Placental epithelial cell (primary cell): ENCODE results near the gene ERVW-1. TPM values are rescaled to one million over a fixed set of nuclear protein-coding genes. Genes with fewer than 3 reads are reported as not detected.

Experiments
- total RNA-seq: library from RNA; depleted of rRNA; stranded (reverse); fragments of >200 nt; gene quantifications from 2 replicates; pipeline ENCODE4 v1.2.3, GENCODE V29; 2012

The ERVW-1 gene
- not detected in 2 replicates for total RNA-seq

DNA sequence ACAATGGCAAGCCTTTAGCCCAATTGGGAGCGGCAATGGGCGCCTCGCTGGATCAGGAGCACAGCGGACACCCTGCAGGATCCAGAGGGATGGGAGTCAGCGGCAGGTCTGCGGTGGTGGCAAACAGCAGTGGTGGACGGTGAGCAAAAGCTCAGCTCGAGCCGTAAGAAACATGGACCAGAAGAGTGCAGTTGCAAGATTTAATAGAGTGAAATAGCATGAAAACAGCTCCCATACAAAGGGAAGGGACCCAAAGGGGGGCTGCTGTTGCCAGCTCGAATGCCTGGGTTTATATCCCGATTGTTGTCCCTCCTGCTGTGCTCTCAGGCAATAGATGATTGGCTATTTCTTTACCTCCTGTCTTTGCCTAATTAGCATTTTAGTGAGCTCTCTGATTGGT lies at the start of gene ERVW-1:
Gene ERVW-1, minus strand, starts transcription at position 266 of the 400 bp plus-strand sequence. CDS start 7,565 bp downstream, outside the sequence.

GRCh38 chr7:92447345-92448204 lies 30.2 kb downstream of the ERVW-1 start, which contains the start of gene GATAD1:
TSS of gene GATAD1 (plus strand) at chr7:92447482. CDS start at chr7:92447730, 248 bp downstream.

Other genes with a start within 250 kb of the ERVW-1 start
- 42.4 TPM in 2 replicates for gene KRIT1, start 232.0 kb downstream of the ERVW-1 start, total RNA-seq
- gene ANKIB1, start 232.0 kb downstream of the ERVW-1 start, total RNA-seq: 62.9 and 64.4 TPM in 2 replicates
- gene GATAD1, start 30.5 kb downstream of the ERVW-1 start, total RNA-seq: 18.5 and 26.3 TPM in 2 replicates
- 13.0 and 14.5 TPM in 2 replicates for gene PEX1, start 50.6 kb upstream of the ERVW-1 start, total RNA-seq
- gene RBM48, start 50.8 kb upstream of the ERVW-1 start, total RNA-seq: 10.1 and 10.6 TPM in 2 replicates
- gene FAM133B, start 112.4 kb upstream of the ERVW-1 start, total RNA-seq: 12.5 and 13.0 TPM in 2 replicates